Prostate gland (tissue), 2 donors: ENCODE results near the gene KLF1. TPM values are rescaled to one million over a fixed set of nuclear protein-coding genes. Genes with fewer than 3 reads are reported as not detected.
A peak's percentile ranks its signal among the peaks of the same experiment; 100 is the strongest.

ENCODE experiments used
- DNase-seq: peaks from one replicate; pipeline ENCODE4 v3.0.0-alpha.2; 2019; ENCODE audit warnings: low spot score
- H3K27ac ChIP-seq, 2 donors: fragments of 200-600 bp; sonication (generic); 2 replicates each; pipeline ENCODE4 v1.5.1; 2017 to 2019
- H3K27me3 ChIP-seq: fragments of 200-600 bp; sonication (generic); replicated peaks from 2 replicates; pipeline ENCODE4 v1.5.1; 2019; ENCODE audit not compliant: insufficient read depth
- H3K36me3 ChIP-seq, 2 donors: fragments of 200-600 bp; sonication (generic); 1 replicate in 1 of 2; 2 replicates in 1 of 2; pipeline versions ENCODE4 v1.5.1 to v1.8.1; 2017 to 2019
- H3K4me1 ChIP-seq: fragments of 200-600 bp; sonication (generic); replicated peaks from 2 replicates; pipeline ENCODE4 v1.5.1; 2019
- H3K4me3 ChIP-seq, 2 donors: fragments of 200-600 bp; sonication (generic); 2 replicates each; pipeline ENCODE4 v1.5.1; 2017 to 2019
- H3K9me3 ChIP-seq: fragments of 200-600 bp; sonication (generic); 2 replicates; pipeline ENCODE4 v1.5.1; 2017
- CTCF ChIP-seq, 4 experiments: fragments of 200-600 bp in 2 of 4; fragments of 450-650 bp in 2 of 4; sonication (generic) in 2 of 4; IDR thresholded peaks; 1 replicate in 3 of 4; 2 replicates in 1 of 4; pipeline ENCODE4 v1.5.1; 2016 to 2019; ENCODE audit warnings: antibody characterized with exemption in 4 of 4, mild to moderate bottlenecking in 2 of 4, moderate library complexity in 2 of 4
- POLR2A ChIP-seq: fragments of 450-650 bp; IDR thresholded peaks from one replicate; pipeline ENCODE4 v1.6.1; 2016; ENCODE audit warnings: antibody characterized with exemption, mild to moderate bottlenecking
- POLR2AphosphoS5 ChIP-seq: sonication (generic); formaldehyde crosslinking; IDR thresholded peaks from one replicate; pipeline ENCODE4 v1.6.1; 2017; ENCODE audit warnings: antibody characterized with exemption
- WGBS: methylation state at CpG from one replicate; pipeline ENCODE4 v1.1.5; 2018; 5-methylcytosine and 5-hydroxymethylcytosine counted together
- intact Hi-C: fragments of 100-400 bp; cut with DNase I; formaldehyde crosslinking; loops from one replicate; pipeline ENCODE4 v1.14.2; 2022
- total RNA-seq, 2 donors: library from RNA; depleted of rRNA; stranded (reverse); fragments of >200 nt; gene quantifications; one replicate each; pipeline ENCODE4 v1.1.0, GENCODE V29; 2016

The KLF1 gene
- total RNA-seq, 2 donors from 2014 or later = not detected

GRCh38 chr19:12841094-12841493 is 45.9 kb downstream of the KLF1 start:
- Histone ChIP-seq H3K4me1 (no peaks in the 10 kb centered on the region), H3K36me3 (no peaks in the 10 kb centered on the region), H3K4me3 (no peak overlapping the region), H3K9me3 (no peaks in the 10 kb centered on the region), H3K27ac (no peak overlapping the region), H3K27me3 (peaks cover 24% of the 10 kb centered on the region)
- WGBS = 4% methylated on average over 29 of the region's 29 CpGs
- intact Hi-C loops = no loop called here
- no peak for TF ChIP-seq POLR2AphosphoS5
- TF ChIP-seq CTCF (IDR thresholded peaks at IDR 0.05) = no peak
- TF ChIP-seq POLR2A = no peak
- no peak for DNase-seq

- peak; percentile 46 for DNase-seq
- no peaks in the 10 kb centered on the region for H3K4me1 ChIP-seq
- H3K4me3 ChIP-seq = no peak overlapping the region
- TF ChIP-seq POLR2AphosphoS5 (no peak), CTCF (IDR thresholded peaks at IDR 0.05) (no peak), POLR2A (no peak)
- H3K9me3 ChIP-seq = no peaks in the 10 kb centered on the region
- 20% methylated on average over 43 of the region's 43 CpGs for WGBS
- peaks cover 25% of the 10 kb centered on the region for H3K27me3 ChIP-seq
- intact Hi-C loops = no loop called here
- H3K36me3 ChIP-seq = no peaks in the 10 kb centered on the region
- no peak overlapping the region for H3K27ac ChIP-seq
These were observed 46.6 kb downstream of the KLF1 start for GRCh38 chr19:12840091-12841079.

- H3K27ac ChIP-seq = no peak overlapping the region
- H3K27me3 ChIP-seq = peaks cover 31% of the 10 kb centered on the region
- no peak overlapping the region for H3K4me3 ChIP-seq
- peaks cover 2% of the 10 kb centered on the region for H3K4me1 ChIP-seq
- H3K36me3 ChIP-seq = no peaks in the 10 kb centered on the region
- TF ChIP-seq CTCF (IDR thresholded peaks at IDR 0.05) = no peak
- TF ChIP-seq POLR2A = no peak
- no peak for TF ChIP-seq POLR2AphosphoS5
- no peak for DNase-seq
- H3K9me3 ChIP-seq = no peaks in the 10 kb centered on the region
- intact Hi-C loops = no loop called here
- 22% methylated on average over 21 of the region's 21 CpGs for WGBS
These were observed 47.9 kb downstream of the KLF1 start for GRCh38 chr19:12838886-12839756.

GRCh38 chr19:12838182-12838885 is 48.7 kb downstream of the KLF1 start, which contains the start of gene MAST1:
Gene MAST1 (plus strand): TSS chr19:12838515. CDS start chr19:12838573, 58 bp downstream.
- Histone ChIP-seq H3K36me3 (no peaks in the 10 kb centered on the region), H3K4me3 (peak within 1 kb of the TSS in 1 of 2 donors; percentile 4), H3K9me3 (no peaks in the 10 kb centered on the region), H3K4me1 (peaks cover 6% of the 10 kb centered on the region), H3K27me3 (peaks cover 35% of the 10 kb centered on the region), H3K27ac (no peak within 1 kb of the TSS)
- 2% methylated on average over 47 of the region's 69 CpGs for WGBS
- no peak for DNase-seq
- no peak for TF ChIP-seq POLR2A
- TF ChIP-seq CTCF (IDR thresholded peaks at IDR 0.05) = peak in 3 of 4 experiments; percentile 20 to 54 (median 36)
- TF ChIP-seq POLR2AphosphoS5 = no peak
- intact Hi-C loops = no loop called here
